ENCODE data around the gene TRPV5. TPM values are rescaled to one million over a fixed set of nuclear protein-coding genes. Genes with fewer than 3 reads are reported as not detected.

TRPV5 gene
- total RNA-seq, 3 donors from 2014 or later = not detected

GRCh38 chr7:142896151-142896550 is 37.4 kb downstream of the TRPV5 start:
- ATAC-seq (no peak), DNase-seq (no peak)
- H3K9me3 ChIP-seq = no peaks in the 10 kb centered on the region
- intact Hi-C loops (cut with DNase I, micrococcal nuclease) = no loop called here
- no peaks in the 10 kb centered on the region for H3K36me3 ChIP-seq (ENCODE audit: low read depth)
- no peaks in the 10 kb centered on the region for H3K4me1 ChIP-seq (ENCODE audit: low read depth)
- H3K4me3 ChIP-seq = no peak overlapping the region
- no peak for TF ChIP-seq CTCF (IDR thresholded peaks at IDR 0.05)

GRCh38 chr7:142894985-142895593 is 38.5 kb downstream of the TRPV5 start:
- no peak for ATAC-seq

GRCh38 chr7:142894112-142894984 is 39.2 kb downstream of the TRPV5 start:
- H3K4me1 ChIP-seq (ENCODE audit: low read depth) = no peaks in the 10 kb centered on the region
- no peak overlapping the region for H3K4me3 ChIP-seq
- no peaks in the 10 kb centered on the region for H3K36me3 ChIP-seq (ENCODE audit: low read depth)
- TF ChIP-seq CTCF (IDR thresholded peaks at IDR 0.05) = no peak
- intact Hi-C loops (cut with DNase I, micrococcal nuclease) = no loop called here
- no peaks in the 10 kb centered on the region for H3K9me3 ChIP-seq
- ATAC-seq = no peak
- DNase-seq = no peak

More at GRCh38 chr7:142894985-142895593, 38.5 kb downstream of the TRPV5 start:
- intact Hi-C loops (cut with DNase I, micrococcal nuclease) = no loop called here
- no peak for TF ChIP-seq CTCF (IDR thresholded peaks at IDR 0.05)
- Histone ChIP-seq H3K4me3 (no peak overlapping the region), H3K36me3 (ENCODE audit: low read depth) (no peaks in the 10 kb centered on the region), H3K4me1 (ENCODE audit: low read depth) (no peaks in the 10 kb centered on the region), H3K9me3 (no peaks in the 10 kb centered on the region)
- no peak for DNase-seq

GRCh38 chr7:142892951-142893350 is 40.6 kb downstream of the TRPV5 start:
- Histone ChIP-seq H3K36me3 (ENCODE audit: low read depth) (no peaks in the 10 kb centered on the region), H3K4me3 (no peak overlapping the region), H3K4me1 (ENCODE audit: low read depth) (no peaks in the 10 kb centered on the region), H3K9me3 (no peaks in the 10 kb centered on the region)
- intact Hi-C loops (cut with DNase I, micrococcal nuclease) = no loop called here
- ATAC-seq (no peak), DNase-seq (no peak)
- TF ChIP-seq CTCF (IDR thresholded peaks at IDR 0.05) = no peak

GRCh38 chr7:142891490-142892082 is 42.0 kb downstream of the TRPV5 start:
- Histone ChIP-seq H3K36me3 (ENCODE audit: low read depth) (no peaks in the 10 kb centered on the region), H3K9me3 (no peaks in the 10 kb centered on the region), H3K4me1 (ENCODE audit: low read depth) (no peaks in the 10 kb centered on the region), H3K4me3 (no peak overlapping the region)
- intact Hi-C loops (cut with DNase I, micrococcal nuclease) = no loop called here
- DNase-seq (no peak), ATAC-seq (no peak)
- TF ChIP-seq CTCF (IDR thresholded peaks at IDR 0.05) = no peak

Measured in mucosa of descending colon (tissue), 3 donors.